ENCODE measurements around the gene LAMA3.

DNA sequence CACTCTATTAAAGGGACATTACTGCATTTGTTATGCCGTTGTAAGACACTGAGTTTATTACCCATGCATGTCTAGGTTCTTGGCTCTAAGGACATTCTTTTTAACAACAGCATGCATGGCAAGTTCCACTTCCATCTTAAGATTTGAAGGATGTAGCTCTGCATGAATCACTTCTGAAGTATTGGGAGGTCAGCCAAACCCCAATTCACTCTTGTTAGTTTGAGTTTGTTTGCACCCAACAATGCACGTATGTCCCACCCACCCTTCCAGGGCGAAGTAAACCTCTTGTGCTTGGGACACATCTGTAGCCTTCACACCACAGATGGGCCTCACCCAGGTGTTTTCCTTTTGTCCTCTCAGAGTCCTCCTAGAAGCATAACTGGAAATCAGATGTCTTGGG lies 5.6 kb upstream of the LAMA3 start:
- TF ChIP-seq, protein P1, sequence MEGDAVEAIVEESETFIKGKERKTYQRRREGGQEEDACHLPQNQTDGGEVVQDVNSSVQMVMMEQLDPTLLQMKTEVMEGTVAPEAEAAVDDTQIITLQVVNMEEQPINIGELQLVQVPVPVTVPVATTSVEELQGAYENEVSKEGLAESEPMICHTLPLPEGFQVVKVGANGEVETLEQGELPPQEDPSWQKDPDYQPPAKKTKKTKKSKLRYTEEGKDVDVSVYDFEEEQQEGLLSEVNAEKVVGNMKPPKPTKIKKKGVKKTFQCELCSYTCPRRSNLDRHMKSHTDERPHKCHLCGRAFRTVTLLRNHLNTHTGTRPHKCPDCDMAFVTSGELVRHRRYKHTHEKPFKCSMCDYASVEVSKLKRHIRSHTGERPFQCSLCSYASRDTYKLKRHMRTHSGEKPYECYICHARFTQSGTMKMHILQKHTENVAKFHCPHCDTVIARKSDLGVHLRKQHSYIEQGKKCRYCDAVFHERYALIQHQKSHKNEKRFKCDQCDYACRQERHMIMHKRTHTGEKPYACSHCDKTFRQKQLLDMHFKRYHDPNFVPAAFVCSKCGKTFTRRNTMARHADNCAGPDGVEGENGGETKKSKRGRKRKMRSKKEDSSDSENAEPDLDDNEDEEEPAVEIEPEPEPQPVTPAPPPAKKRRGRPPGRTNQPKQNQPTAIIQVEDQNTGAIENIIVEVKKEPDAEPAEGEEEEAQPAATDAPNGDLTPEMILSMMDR (conservative IDR thresholded peaks at IDR 0.05 in 1 of 2, IDR thresholded peaks at IDR 0.05 in 1 of 2; ENCODE audit: extremely low read depth in 1 of 2, insufficient read depth in 1 of 2, low read depth in 1 of 2, low read length in 2 of 2) = no peak
- no peak for TF ChIP-seq EZH2 (IDR thresholded peaks at IDR 0.05; ENCODE audit: borderline replicate concordance, low read length)

All from mammary epithelial cell (primary cell).